ENCODE data around the gene RSBN1L. TPM values are rescaled to one million over a fixed set of nuclear protein-coding genes. Genes with fewer than 3 reads are reported as not detected.

Gene RSBN1L
- 19.7 and 20.0 TPM in 2 replicates for total RNA-seq
- polyA plus RNA-seq: 10.5 and 12.0 TPM in 2 replicates
- polyA plus RNA-seq (2012): 9.6 and 10.4 TPM in 2 replicates
- polyA minus RNA-seq (ENCODE audit: low replicate concordance): 1.9 and 2.1 TPM in 2 replicates

GRCh38 chr7:77696057-77696642 is at the start of gene RSBN1L:
Gene RSBN1L, plus strand, starts transcription at chr7:77696459. Its CDS starts 11 bp downstream, at chr7:77696470.
- no peak for TF ChIP-seq EZH2 (IDR thresholded peaks at IDR 0.05; ENCODE audit: low read length, missing control alignments)
- TF ChIP-seq CTCF (conservative IDR thresholded peaks at IDR 0.05 in 1 of 2, IDR thresholded peaks at IDR 0.05 in 1 of 2; ENCODE audit: low read depth in 1 of 2, low read length in 2 of 2): peak; percentile 13 to 17
- Histone ChIP-seq H3K4me2 (ENCODE audit: extremely low read depth, insufficient read depth, low read length) (peak within 1 kb of the TSS; percentile 70), H3K79me2 (ENCODE audit: control insufficient read depth, insufficient read depth, low read length) (peaks cover 65% of the 10 kb centered on the region), H3K4me1 (ENCODE audit: control insufficient read depth, extremely low read depth, insufficient read depth, low read length) (peaks cover 2% of the 10 kb centered on the region), H3K9ac (ENCODE audit: insufficient read depth, low read length) (peak within 1 kb of the TSS; percentile 87), H3K27me3 (ENCODE audit: control insufficient read depth, insufficient read depth, low read length) (no peaks in the 10 kb centered on the region), H3K4me3 (replicated peaks in 1 of 4; ENCODE audit: control extremely low read depth in 1 of 4, insufficient read depth in 1 of 4, low read depth in 3 of 4, low read length in 4 of 4) (peak within 1 kb of the TSS; percentile 81 to 96 (median 88)), H3K27ac (ENCODE audit: insufficient read depth, low read length) (peak within 1 kb of the TSS; percentile 88), H3K36me3 (ENCODE audit: control insufficient read depth, insufficient read depth, low read length) (no peaks in the 10 kb centered on the region), H3K9me3 (ENCODE audit: control insufficient read depth, insufficient read depth, low read depth, low read length) (no peaks in the 10 kb centered on the region), H2AFZ (ENCODE audit: low read length) (peak within 1 kb of the TSS; percentile 80), H4K20me1 (ENCODE audit: control insufficient read depth, extremely low read depth, insufficient read depth, low read length) (no peaks in the 10 kb centered on the region)
- peak; percentile 95 to 97 for DNase-seq (ENCODE audit: low read depth in 2 of 2)

- H4K20me1 ChIP-seq (ENCODE audit: control insufficient read depth, extremely low read depth, insufficient read depth, low read length): no peaks in the 10 kb centered on the region
- H3K4me3 ChIP-seq (replicated peaks in 1 of 4; ENCODE audit: control extremely low read depth in 1 of 4, insufficient read depth in 1 of 4, low read depth in 3 of 4, low read length in 4 of 4): no peak overlapping the region
Measured at GRCh38 chr7:77648742-77649338, 47.4 kb upstream of the RSBN1L start.

More at GRCh38 chr7:77648742-77649338, 47.4 kb upstream of the RSBN1L start:
- no peak overlapping the region for H3K4me2 ChIP-seq (ENCODE audit: extremely low read depth, insufficient read depth, low read length)
- peaks cover 4% of the 10 kb centered on the region for H3K4me1 ChIP-seq (ENCODE audit: control insufficient read depth, extremely low read depth, insufficient read depth, low read length)
- H3K9me3 ChIP-seq (ENCODE audit: control insufficient read depth, insufficient read depth, low read depth, low read length): no peaks in the 10 kb centered on the region
- H3K36me3 ChIP-seq (ENCODE audit: control insufficient read depth, insufficient read depth, low read length): peaks cover 4% of the 10 kb centered on the region
- H3K79me2 ChIP-seq (ENCODE audit: control insufficient read depth, insufficient read depth, low read length): no peaks in the 10 kb centered on the region
- DNase-seq (ENCODE audit: low read depth in 2 of 2): no peak
- no peak overlapping the region for H2AFZ ChIP-seq (ENCODE audit: low read length)
- TF ChIP-seq CTCF (conservative IDR thresholded peaks at IDR 0.05 in 1 of 2, IDR thresholded peaks at IDR 0.05 in 1 of 2; ENCODE audit: low read depth in 1 of 2, low read length in 2 of 2) (no peak), EZH2 (IDR thresholded peaks at IDR 0.05; ENCODE audit: low read length, missing control alignments) (no peak)
- H3K9ac ChIP-seq (ENCODE audit: insufficient read depth, low read length): no peak overlapping the region
- H3K27me3 ChIP-seq (ENCODE audit: control insufficient read depth, insufficient read depth, low read length): no peaks in the 10 kb centered on the region
- H3K27ac ChIP-seq (ENCODE audit: insufficient read depth, low read length): no peak overlapping the region

Measured in fibroblast of lung (primary cell).